Measurements from ENCODE around the gene EXOSC2.

DNA sequence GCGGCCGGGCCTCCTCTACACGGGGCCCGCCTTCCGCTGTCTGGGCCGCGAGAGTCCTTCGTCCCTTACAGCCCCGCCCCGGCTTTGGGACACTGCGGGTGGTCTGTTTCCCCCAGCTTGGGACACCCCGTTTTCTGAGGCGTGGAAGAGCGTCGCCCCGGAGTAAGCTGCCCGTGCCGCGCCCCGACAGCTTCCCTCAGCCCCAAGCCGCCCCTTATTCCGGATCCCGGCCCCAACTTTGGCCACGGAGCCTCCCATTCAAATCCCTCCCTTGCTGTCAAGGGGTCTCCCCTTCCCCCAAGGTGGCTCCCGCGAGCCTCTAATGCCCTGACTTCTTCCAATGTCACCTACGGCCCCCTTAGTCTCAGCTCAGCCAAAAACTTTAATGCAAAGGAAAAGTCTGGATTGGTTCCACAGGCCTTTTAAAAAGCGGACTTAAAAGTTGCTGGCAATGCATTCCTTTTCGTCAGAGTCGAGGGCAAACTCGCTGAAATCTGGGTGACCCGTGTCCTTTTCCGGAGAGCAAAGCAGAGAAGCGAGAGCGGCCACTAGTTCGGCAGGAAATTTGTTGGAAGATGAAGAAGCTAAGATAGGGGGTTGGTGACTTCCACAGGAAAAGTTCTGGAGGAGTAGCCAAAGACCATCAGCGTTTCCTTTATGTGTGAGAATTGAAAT, 19.8 kb downstream of the EXOSC2 start:
- TF ChIP-seq, protein P1, sequence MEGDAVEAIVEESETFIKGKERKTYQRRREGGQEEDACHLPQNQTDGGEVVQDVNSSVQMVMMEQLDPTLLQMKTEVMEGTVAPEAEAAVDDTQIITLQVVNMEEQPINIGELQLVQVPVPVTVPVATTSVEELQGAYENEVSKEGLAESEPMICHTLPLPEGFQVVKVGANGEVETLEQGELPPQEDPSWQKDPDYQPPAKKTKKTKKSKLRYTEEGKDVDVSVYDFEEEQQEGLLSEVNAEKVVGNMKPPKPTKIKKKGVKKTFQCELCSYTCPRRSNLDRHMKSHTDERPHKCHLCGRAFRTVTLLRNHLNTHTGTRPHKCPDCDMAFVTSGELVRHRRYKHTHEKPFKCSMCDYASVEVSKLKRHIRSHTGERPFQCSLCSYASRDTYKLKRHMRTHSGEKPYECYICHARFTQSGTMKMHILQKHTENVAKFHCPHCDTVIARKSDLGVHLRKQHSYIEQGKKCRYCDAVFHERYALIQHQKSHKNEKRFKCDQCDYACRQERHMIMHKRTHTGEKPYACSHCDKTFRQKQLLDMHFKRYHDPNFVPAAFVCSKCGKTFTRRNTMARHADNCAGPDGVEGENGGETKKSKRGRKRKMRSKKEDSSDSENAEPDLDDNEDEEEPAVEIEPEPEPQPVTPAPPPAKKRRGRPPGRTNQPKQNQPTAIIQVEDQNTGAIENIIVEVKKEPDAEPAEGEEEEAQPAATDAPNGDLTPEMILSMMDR (conservative IDR thresholded peaks at IDR 0.05 in 1 of 2, IDR thresholded peaks at IDR 0.05 in 1 of 2; ENCODE audit: low read depth in 1 of 2, low read length in 2 of 2), result no peak
- TF ChIP-seq EZH2 (IDR thresholded peaks at IDR 0.05; ENCODE audit: low read length, missing control alignments), result no peak
